Measurements from ENCODE around the gene NFAT5.

NFAT5 gene

GRCh38 chr16:69593751-69594255, 28.0 kb downstream of the NFAT5 start:
- Histone ChIP-seq H3K4me1 (ENCODE audit: insufficient read depth, low read length) (no peaks in the 10 kb centered on the region), H2AFZ (ENCODE audit: low read depth, low read length) (no peak overlapping the region), H3K36me3 (ENCODE audit: insufficient read depth, low read length) (peaks cover 2% of the 10 kb centered on the region), H3K9me3 (ENCODE audit: low read length) (no peaks in the 10 kb centered on the region), H3K4me3 (ENCODE audit: low read length) (no peak overlapping the region), H3K27me3 (ENCODE audit: insufficient read depth, low read length) (no peaks in the 10 kb centered on the region)

DNA sequence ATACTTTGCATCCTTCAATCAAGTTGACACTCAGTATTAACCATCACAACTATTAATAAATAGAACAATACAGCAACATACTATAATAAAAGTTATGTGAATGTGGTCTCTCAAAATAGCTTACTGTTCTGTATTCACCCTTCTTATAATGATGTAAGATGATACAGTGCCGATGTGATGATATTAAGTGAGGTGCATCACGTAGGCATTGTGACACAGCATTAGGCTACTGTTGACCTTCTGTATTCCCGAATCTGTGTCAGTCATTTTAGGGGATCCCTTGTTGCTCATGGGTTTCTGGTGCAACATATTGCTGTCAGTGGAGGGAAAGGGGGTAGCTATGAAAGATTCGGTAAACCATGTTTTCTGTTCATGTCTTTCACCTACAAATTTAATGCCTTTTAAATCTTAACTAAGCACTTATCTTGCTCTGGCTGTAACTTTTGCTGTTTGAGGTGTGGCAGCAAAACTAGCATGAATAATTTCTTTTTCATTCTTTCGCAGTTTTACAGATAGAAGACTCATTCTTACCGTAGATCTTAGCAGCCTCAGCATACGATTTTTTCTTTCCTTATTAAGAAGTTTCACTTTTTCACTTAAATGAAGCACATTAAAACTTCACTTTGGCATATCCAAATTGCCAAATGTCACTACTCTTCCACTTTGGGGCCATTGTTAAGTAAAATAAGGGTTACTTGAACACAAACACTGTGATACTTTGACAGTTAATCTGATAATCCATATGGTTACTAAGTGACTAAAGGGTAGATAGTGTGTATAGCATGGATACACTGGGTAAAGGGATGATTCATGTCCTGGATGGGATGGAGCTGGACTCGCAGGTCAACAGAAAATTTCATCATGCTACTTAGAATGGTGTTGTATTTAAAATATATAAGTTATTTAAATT, 29.6 kb downstream of the NFAT5 start:
- no peaks in the 10 kb centered on the region for H3K27me3 ChIP-seq (ENCODE audit: insufficient read depth, low read length)

GRCh38 chr16:69596801-69597200, 31.0 kb downstream of the NFAT5 start:
- H3K27me3 ChIP-seq (ENCODE audit: insufficient read depth, low read length), result no peaks in the 10 kb centered on the region
- no peaks in the 10 kb centered on the region for H3K9me3 ChIP-seq (ENCODE audit: low read length)

More for the DNA sequence above, 29.6 kb downstream of the NFAT5 start:
- Histone ChIP-seq H3K36me3 (ENCODE audit: insufficient read depth, low read length) (peaks cover 2% of the 10 kb centered on the region), H3K4me1 (ENCODE audit: insufficient read depth, low read length) (no peaks in the 10 kb centered on the region), H2AFZ (ENCODE audit: low read depth, low read length) (no peak overlapping the region), H3K9me3 (ENCODE audit: low read length) (no peaks in the 10 kb centered on the region), H3K4me3 (ENCODE audit: low read length) (no peak overlapping the region)

GRCh38 chr16:69598045-69598444, 32.3 kb downstream of the NFAT5 start:
- no peaks in the 10 kb centered on the region for H3K4me1 ChIP-seq (ENCODE audit: insufficient read depth, low read length)
- H3K9me3 ChIP-seq (ENCODE audit: low read length), result no peaks in the 10 kb centered on the region
- peaks cover 2% of the 10 kb centered on the region for H3K36me3 ChIP-seq (ENCODE audit: insufficient read depth, low read length)
- H2AFZ ChIP-seq (ENCODE audit: low read depth, low read length), result no peak overlapping the region
- no peaks in the 10 kb centered on the region for H3K27me3 ChIP-seq (ENCODE audit: insufficient read depth, low read length)
- H3K4me3 ChIP-seq (ENCODE audit: low read length), result no peak overlapping the region

More at GRCh38 chr16:69596801-69597200, 31.0 kb downstream of the NFAT5 start:
- H3K4me3 ChIP-seq (ENCODE audit: low read length), result no peak overlapping the region
- H3K36me3 ChIP-seq (ENCODE audit: insufficient read depth, low read length), result peaks cover 2% of the 10 kb centered on the region
- no peak overlapping the region for H2AFZ ChIP-seq (ENCODE audit: low read depth, low read length)
- no peaks in the 10 kb centered on the region for H3K4me1 ChIP-seq (ENCODE audit: insufficient read depth, low read length)

DNA sequence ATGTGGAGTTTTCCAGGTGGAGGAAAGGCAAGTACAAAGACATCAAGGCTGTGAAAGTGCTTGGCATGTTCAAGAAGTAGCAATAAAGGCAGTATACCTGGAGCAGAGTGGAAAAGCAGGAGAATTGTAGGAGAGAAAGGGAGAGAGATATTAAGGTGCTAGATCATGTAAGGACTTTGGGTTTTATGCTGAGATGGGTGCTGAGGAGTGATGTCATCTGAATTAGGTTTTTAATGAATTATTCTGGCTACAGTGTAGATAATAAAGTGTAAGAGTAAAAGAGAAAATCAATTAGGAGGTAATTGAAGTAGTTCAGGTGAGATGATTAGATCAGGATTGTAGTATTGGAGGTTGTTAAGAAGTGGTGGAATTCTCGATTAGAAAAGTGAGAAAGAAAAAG, 34.0 kb downstream of the NFAT5 start:
- Histone ChIP-seq H3K4me3 (ENCODE audit: low read length) (no peak overlapping the region), H3K4me1 (ENCODE audit: insufficient read depth, low read length) (no peaks in the 10 kb centered on the region), H3K36me3 (ENCODE audit: insufficient read depth, low read length) (peaks cover under 1% of the 10 kb centered on the region), H3K27me3 (ENCODE audit: insufficient read depth, low read length) (no peaks in the 10 kb centered on the region), H2AFZ (ENCODE audit: low read depth, low read length) (no peak overlapping the region), H3K9me3 (ENCODE audit: low read length) (no peaks in the 10 kb centered on the region)

DNA sequence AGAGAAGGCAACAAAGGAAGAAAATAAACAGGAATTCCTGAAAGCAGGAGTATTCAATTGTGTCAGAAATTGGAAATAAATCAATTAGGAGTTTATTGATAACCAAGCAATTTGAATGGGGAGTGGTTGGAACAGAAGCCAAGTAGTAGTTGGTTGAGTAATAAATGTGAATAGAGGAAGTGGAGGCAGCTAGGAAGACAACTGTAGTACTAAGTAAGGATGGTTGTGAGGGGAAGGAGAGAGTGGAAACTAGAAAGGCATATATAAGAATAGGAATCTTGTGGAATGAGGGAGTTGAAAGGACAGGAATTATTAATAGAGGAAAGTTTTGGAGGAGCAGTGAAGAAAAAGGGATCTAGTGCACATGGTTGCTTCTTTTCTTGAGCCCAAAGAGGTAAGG, 34.4 kb downstream of the NFAT5 start:
- Histone ChIP-seq H2AFZ (ENCODE audit: low read depth, low read length) (no peak overlapping the region), H3K27me3 (ENCODE audit: insufficient read depth, low read length) (no peaks in the 10 kb centered on the region)

DNA sequence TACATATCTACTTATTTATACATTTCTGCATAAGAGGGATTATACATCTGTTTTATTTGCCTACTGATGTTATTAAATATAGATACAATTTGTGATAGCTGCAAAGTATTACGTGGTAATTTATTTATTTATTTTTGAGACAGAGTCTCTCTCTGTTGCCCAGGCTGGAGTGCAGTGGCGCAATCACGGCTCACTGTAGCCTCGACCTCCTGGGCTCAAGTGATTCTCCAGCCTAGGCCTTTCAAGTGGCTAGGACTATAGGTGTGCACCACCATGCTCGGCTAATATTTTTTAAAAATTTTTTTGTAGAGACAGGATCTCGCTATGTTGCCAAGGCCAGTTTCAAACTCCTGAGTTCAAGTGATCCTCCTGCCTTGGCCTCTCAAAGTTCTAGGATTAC, 35.5 kb downstream of the NFAT5 start:
- no peak overlapping the region for H2AFZ ChIP-seq (ENCODE audit: low read depth, low read length)
- H3K4me1 ChIP-seq (ENCODE audit: insufficient read depth, low read length), result no peaks in the 10 kb centered on the region
- no peak overlapping the region for H3K4me3 ChIP-seq (ENCODE audit: low read length)
- no peaks in the 10 kb centered on the region for H3K36me3 ChIP-seq (ENCODE audit: insufficient read depth, low read length)
- no peaks in the 10 kb centered on the region for H3K9me3 ChIP-seq (ENCODE audit: low read length)
- H3K27me3 ChIP-seq (ENCODE audit: insufficient read depth, low read length), result no peaks in the 10 kb centered on the region

More for the DNA sequence above, 34.4 kb downstream of the NFAT5 start:
- Histone ChIP-seq H3K36me3 (ENCODE audit: insufficient read depth, low read length) (no peaks in the 10 kb centered on the region), H3K4me1 (ENCODE audit: insufficient read depth, low read length) (no peaks in the 10 kb centered on the region), H3K4me3 (ENCODE audit: low read length) (no peak overlapping the region), H3K9me3 (ENCODE audit: low read length) (no peaks in the 10 kb centered on the region)

DNA sequence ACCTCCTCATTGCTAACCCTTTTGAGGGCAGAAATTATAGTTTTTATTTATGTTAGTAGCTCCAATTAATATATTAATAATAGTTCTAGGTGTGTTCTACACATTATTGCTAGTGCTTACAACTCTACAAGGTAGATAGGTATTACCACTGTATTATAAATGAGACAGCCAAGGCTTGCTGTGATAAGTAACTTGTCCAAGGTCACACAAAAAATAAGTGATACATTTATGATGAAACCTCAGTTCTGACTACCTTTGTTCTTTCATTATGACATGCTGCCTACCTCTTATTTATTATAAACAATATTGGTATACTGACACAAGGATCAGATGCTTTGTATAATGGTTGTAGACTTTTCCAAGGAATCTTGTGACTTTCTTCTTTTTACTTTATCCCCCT, 41.2 kb downstream of the NFAT5 start:
- no peak overlapping the region for H2AFZ ChIP-seq (ENCODE audit: low read depth, low read length)
- no peaks in the 10 kb centered on the region for H3K27me3 ChIP-seq (ENCODE audit: insufficient read depth, low read length)
- no peak overlapping the region for H3K4me3 ChIP-seq (ENCODE audit: low read length)
- H3K4me1 ChIP-seq (ENCODE audit: insufficient read depth, low read length), result peaks cover 14% of the 10 kb centered on the region
- no peaks in the 10 kb centered on the region for H3K9me3 ChIP-seq (ENCODE audit: low read length)
- peaks cover 3% of the 10 kb centered on the region for H3K36me3 ChIP-seq (ENCODE audit: insufficient read depth, low read length)

GRCh38 chr16:69607674-69608073, 41.9 kb downstream of the NFAT5 start:
- H3K4me3 ChIP-seq (ENCODE audit: low read length), result no peak overlapping the region
- no peaks in the 10 kb centered on the region for H3K27me3 ChIP-seq (ENCODE audit: insufficient read depth, low read length)
- no peaks in the 10 kb centered on the region for H3K9me3 ChIP-seq (ENCODE audit: low read length)

GRCh38 chr16:69610356-69610755, 44.6 kb downstream of the NFAT5 start:
- Histone ChIP-seq H3K36me3 (ENCODE audit: insufficient read depth, low read length) (peaks cover 3% of the 10 kb centered on the region), H2AFZ (ENCODE audit: low read depth, low read length) (no peak overlapping the region), H3K9me3 (ENCODE audit: low read length) (no peaks in the 10 kb centered on the region), H3K27me3 (ENCODE audit: insufficient read depth, low read length) (no peaks in the 10 kb centered on the region), H3K4me3 (ENCODE audit: low read length) (no peak overlapping the region), H3K4me1 (ENCODE audit: insufficient read depth, low read length) (peaks cover 14% of the 10 kb centered on the region)

More at GRCh38 chr16:69607674-69608073, 41.9 kb downstream of the NFAT5 start:
- Histone ChIP-seq H3K4me1 (ENCODE audit: insufficient read depth, low read length) (peaks cover 14% of the 10 kb centered on the region), H3K36me3 (ENCODE audit: insufficient read depth, low read length) (peaks cover 3% of the 10 kb centered on the region), H2AFZ (ENCODE audit: low read depth, low read length) (no peak overlapping the region)

GRCh38 chr16:69611103-69611640, 45.4 kb downstream of the NFAT5 start:
- peaks cover 14% of the 10 kb centered on the region for H3K4me1 ChIP-seq (ENCODE audit: insufficient read depth, low read length)
- H2AFZ ChIP-seq (ENCODE audit: low read depth, low read length), result no peak overlapping the region
- peaks cover 3% of the 10 kb centered on the region for H3K36me3 ChIP-seq (ENCODE audit: insufficient read depth, low read length)
- H3K27me3 ChIP-seq (ENCODE audit: insufficient read depth, low read length), result no peaks in the 10 kb centered on the region
- no peak overlapping the region for H3K4me3 ChIP-seq (ENCODE audit: low read length)
- no peaks in the 10 kb centered on the region for H3K9me3 ChIP-seq (ENCODE audit: low read length)

DNA sequence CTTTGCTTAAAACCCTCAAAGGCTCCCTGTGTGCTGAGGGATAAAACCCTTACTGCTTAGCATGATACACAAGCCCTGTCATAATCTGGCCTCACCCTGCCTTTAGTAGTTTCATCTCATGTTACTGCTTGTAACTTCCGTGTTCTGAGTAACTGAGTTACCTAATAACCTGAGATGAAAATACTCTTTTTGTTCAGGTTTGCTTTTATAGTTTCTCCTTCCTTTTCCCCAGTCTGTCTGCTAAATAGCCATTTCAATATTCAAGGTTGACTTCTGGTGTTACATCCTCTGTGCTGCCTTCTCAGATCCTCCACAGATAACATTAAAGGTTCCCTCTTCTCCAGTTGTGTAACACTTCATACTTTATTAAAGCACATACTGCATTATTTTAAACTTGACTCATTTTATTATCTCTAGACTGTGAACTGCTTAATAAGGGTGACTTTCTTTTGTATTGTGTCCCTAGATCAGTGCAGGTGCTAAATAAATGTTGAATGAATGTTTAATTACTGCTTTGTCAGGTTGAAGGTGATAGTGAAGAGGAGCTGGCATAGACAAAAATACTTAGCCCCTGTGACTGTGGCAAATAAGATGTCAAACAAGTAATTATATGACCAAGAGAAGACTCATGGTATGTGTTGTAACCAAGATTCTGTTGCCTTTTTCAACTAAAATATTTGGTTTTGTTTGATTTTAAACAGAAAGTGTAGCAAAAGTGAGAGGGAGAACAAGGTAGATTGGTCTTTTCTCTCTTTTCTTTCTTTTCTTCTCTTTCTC, 47.8 kb downstream of the NFAT5 start:
- Histone ChIP-seq H3K4me1 (ENCODE audit: insufficient read depth, low read length) (peaks cover 14% of the 10 kb centered on the region), H3K36me3 (ENCODE audit: insufficient read depth, low read length) (no peaks in the 10 kb centered on the region), H3K9me3 (ENCODE audit: low read length) (no peaks in the 10 kb centered on the region), H3K27me3 (ENCODE audit: insufficient read depth, low read length) (no peaks in the 10 kb centered on the region), H3K4me3 (ENCODE audit: low read length) (no peak overlapping the region), H2AFZ (ENCODE audit: low read depth, low read length) (no peak overlapping the region)

GRCh38 chr16:69615528-69615927, 49.8 kb downstream of the NFAT5 start:
- Histone ChIP-seq H3K4me3 (ENCODE audit: low read length) (no peak overlapping the region), H2AFZ (ENCODE audit: low read depth, low read length) (no peak overlapping the region), H3K9me3 (ENCODE audit: low read length) (no peaks in the 10 kb centered on the region), H3K4me1 (ENCODE audit: insufficient read depth, low read length) (peaks cover 9% of the 10 kb centered on the region), H3K36me3 (ENCODE audit: insufficient read depth, low read length) (no peaks in the 10 kb centered on the region), H3K27me3 (ENCODE audit: insufficient read depth, low read length) (no peaks in the 10 kb centered on the region)
